HepG2 (cell line): ENCODE results near the gene SQSTM1. TPM values are rescaled to one million over a fixed set of nuclear protein-coding genes. Genes with fewer than 3 reads are reported as not detected.
A peak's percentile ranks its signal among the peaks of the same experiment; 100 is the strongest.

ENCODE experiments used
- ATAC-seq: fragments of 200-7000 bp; cut with Tn5 transposase; 3 replicates; pipeline ENCODE4 v1.9.1; 2020; ENCODE audit warnings: mild to moderate bottlenecking, moderate library complexity
- BruUV-seq: library from RNA; stranded (reverse); fragments of 400-500 nt; replicated peaks from 2 replicates; lab custom pipeline; 2021; lab: Mats Ljungman, UMichigan
- CTCF ChIA-PET: fragments of 300-600 bp; formaldehyde crosslinking; extraction: SDS; loops from one replicate; lab custom pipeline; 2021; ENCODE audit warnings: low total read pairs, inconsistent platforms, low intra/inter-chr PET ratio; lab: Yijun Ruan, JAX
- POLR2A ChIA-PET: fragments of 350-600 bp; sonication (Branson Sonifier 250); formaldehyde crosslinking; loops from one replicate; lab custom pipeline; 2020; ENCODE audit warnings: antibody characterized with exemption, inconsistent platforms; lab: Yijun Ruan, JAX
- DNase-seq: peaks from one replicate; pipeline ENCODE4 v3.0.0-alpha.2; 2015; ENCODE audit warnings: low spot score
- FAIRE-seq: peaks from 3 replicates; lab custom pipeline; 2011; peaks lifted over from hg19 to GRCh38; lab: Jason Lieb, UNC
- H2AFZ ChIP-seq: one replicate; pipeline ENCODE4 v1.6.1; 2011; ENCODE audit warnings: low read length, inconsistent platforms
- H3K27ac ChIP-seq: fragments of 300-600 bp; 3 replicates; pipeline ENCODE4 v1.8.0; 2011; ENCODE audit warnings: mixed run types, mild to moderate bottlenecking, mixed read lengths, low read length, inconsistent platforms; ENCODE audit not compliant: insufficient read depth; ENCODE audit errors: extremely low read length
- H3K27me3 ChIP-seq, 2 experiments: fragments of 200-600 bp in 1 of 2; 2 replicates in 1 of 2; 3 replicates in 1 of 2; pipeline versions ENCODE4 v1.6.0 to v1.8.0; 2011; ENCODE audit warnings: low read length in 2 of 2, mild to moderate bottlenecking in 2 of 2, moderate library complexity in 2 of 2, inconsistent platforms in 1 of 2; ENCODE audit not compliant: insufficient read depth in 2 of 2, control insufficient read depth in 1 of 2
- H3K36me3 ChIP-seq, 2 experiments: fragments of 200-600 bp in 1 of 2; replicated peaks in 1 of 2; 2 replicates in 1 of 2; 3 replicates in 1 of 2; pipeline versions ENCODE4 v1.5.1 to v1.8.0; 2011; ENCODE audit warnings: low read length in 2 of 2, inconsistent platforms in 1 of 2; ENCODE audit not compliant: insufficient read depth in 2 of 2, control insufficient read depth in 1 of 2
- H3K4me1 ChIP-seq: 2 replicates; pipeline ENCODE4 v1.5.1; 2012; ENCODE audit warnings: low read length, inconsistent platforms; ENCODE audit not compliant: insufficient read depth
- H3K4me2 ChIP-seq: 2 replicates; pipeline ENCODE4 v1.6.0; 2011; ENCODE audit warnings: low read depth, low read length, inconsistent platforms
- H3K4me3 ChIP-seq, 3 experiments: fragments of 200-600 bp in 1 of 3; sonication (generic), shearing (Covaris generic) in 1 of 3; replicated peaks in 1 of 3; 2 replicates each; pipeline ENCODE4 v1.5.1; 2011 to 2016; ENCODE audit warnings: low read length in 3 of 3, inconsistent platforms in 2 of 3, low read depth in 2 of 3, mild to moderate bottlenecking in 2 of 3, control low read depth in 1 of 3, mixed read lengths in 1 of 3; ENCODE audit not compliant: insufficient read depth in 1 of 3
- H3K79me2 ChIP-seq: one replicate; pipeline ENCODE4 v1.6.1; 2011; ENCODE audit warnings: low read length, inconsistent platforms; ENCODE audit not compliant: insufficient read depth
- H3K9ac ChIP-seq: 2 replicates; pipeline ENCODE4 v1.6.0; 2011; ENCODE audit warnings: mild to moderate bottlenecking, low read depth, low read length, inconsistent platforms; ENCODE audit not compliant: insufficient read depth
- H3K9me3 ChIP-seq: 2 replicates; pipeline ENCODE4 v1.5.1; 2012; ENCODE audit warnings: mild to moderate bottlenecking, low read length
- H4K20me1 ChIP-seq: 2 replicates; pipeline ENCODE4 v1.6.0; 2011; ENCODE audit warnings: inconsistent platforms, mild to moderate bottlenecking, low read length, moderate library complexity; ENCODE audit not compliant: insufficient read depth
- AGO2 ChIP-seq: fragments of 200-400 bp; formaldehyde crosslinking; optimal IDR thresholded peaks from 2 replicates; pipeline ENCODE3; 2017; ENCODE audit warnings: mild to moderate bottlenecking, low read depth, low read length, moderate library complexity
- NR2F1 ChIP-seq, 2 experiments: fragments of 450-650 bp in 1 of 2; formaldehyde crosslinking in 1 of 2; IDR thresholded peaks; 2 replicates each; pipeline versions ENCODE4 v1.5.0 to v1.6.1; 2016 to 2020; ENCODE audit warnings: mild to moderate bottlenecking in 1 of 2, missing compliant biosample characterization in 1 of 2, missing genetic modification reagents in 1 of 2, moderate library complexity in 1 of 2
- ZNF20 ChIP-seq: sonication (generic); formaldehyde crosslinking; IDR thresholded peaks from 2 replicates; pipeline ENCODE4 v1.4.0; 2020; ENCODE audit warnings: mild to moderate bottlenecking, moderate library complexity, missing genetic modification reagents
- WGBS: methylation state at CpG from one replicate; pipeline ENCODE4 v1.1.6; 2017; ENCODE audit warnings: low lambda C conversion rate; 5-methylcytosine and 5-hydroxymethylcytosine counted together
- in situ Hi-C: cut with HindIII; loops from 2 replicates; pipeline ENCODE4 v1.10.0; 2017; ENCODE audit warnings: low pct_unique_long_range_greater_than_20kb; ENCODE audit not compliant: extremely low pct_ligation_motif_present
- intact Hi-C: fragments of 100-400 bp; cut with micrococcal nuclease; formaldehyde crosslinking; loops from one replicate; pipeline ENCODE4 v1.10.0; 2022; ENCODE audit not compliant: unreplicated experiment
- polyA plus RNA-seq, 8 experiments: library from polyadenylated mRNA; depleted of rRNA in 3 of 8; stranded (reverse) in 7 of 8; unstranded in 1 of 8; fragments of >200 nt; fragmentation: Illumina TruSeq in 4 of 8; extraction: Trizol in 4 of 8; gene quantifications; 2 replicates each; pipeline versions ENCODE4 v1.2.1 to v1.2.3, GENCODE V29; 2011 to 2016; ENCODE audit warnings: low read depth in 4 of 8, missing spikeins in 1 of 8, mixed read lengths in 1 of 8; ENCODE audit not compliant: insufficient read depth in 1 of 8
- total RNA-seq, 5 experiments: library from RNA; depleted of rRNA; stranded (reverse); fragments of >200 nt; fragmentation: Illumina TruSeq; extraction: Trizol; gene quantifications; 2 replicates each; pipeline ENCODE4 v1.2.3, GENCODE V29; 2016; ENCODE audit warnings: low read depth in 1 of 5
- TF ChIP-seq, protein P1 (sequence below): sonication (generic); formaldehyde crosslinking; IDR thresholded peaks from 2 replicates; pipeline ENCODE4 v1.5.0; 2020; ENCODE audit warnings: mild to moderate bottlenecking, missing genetic modification reagents, borderline replicate concordance

Gene SQSTM1
- total and polyA plus RNA-seq, 2 of the 13 experiments (the other 11 are each of a cell fraction or from before 2014, with no cell fraction given): 90.9 to 160 TPM

GRCh38 chr5:179879690-179880010 is 58.9 kb downstream of the SQSTM1 start:
- H3K9ac ChIP-seq: no peak overlapping the region
- peaks cover 16 to 55% of the 10 kb centered on the region in 2 experiments for H3K36me3 ChIP-seq
- WGBS: 96% methylated on average over 8 of the region's 13 CpGs
- CTCF ChIA-PET: no interaction called here
- intact Hi-C loops (no loop called here), in situ Hi-C loops (no loop called here)
- POLR2A ChIA-PET: no interaction called here
- no peaks in the 10 kb centered on the region for H3K4me1 ChIP-seq
- no peak overlapping the region for H3K4me3 ChIP-seq
- BruUV-seq: no TSS peak
- peaks cover 26% of the 10 kb centered on the region for H3K9me3 ChIP-seq
- FAIRE-seq (no peak), ATAC-seq (peak; percentile 15; the same call in 1 of the 3 replicates), DNase-seq (no peak)
- H4K20me1 ChIP-seq: no peaks in the 10 kb centered on the region
- no peaks in the 10 kb centered on the region for H3K79me2 ChIP-seq
- no peak overlapping the region for H3K4me2 ChIP-seq
- TF ChIP-seq, protein P1, sequence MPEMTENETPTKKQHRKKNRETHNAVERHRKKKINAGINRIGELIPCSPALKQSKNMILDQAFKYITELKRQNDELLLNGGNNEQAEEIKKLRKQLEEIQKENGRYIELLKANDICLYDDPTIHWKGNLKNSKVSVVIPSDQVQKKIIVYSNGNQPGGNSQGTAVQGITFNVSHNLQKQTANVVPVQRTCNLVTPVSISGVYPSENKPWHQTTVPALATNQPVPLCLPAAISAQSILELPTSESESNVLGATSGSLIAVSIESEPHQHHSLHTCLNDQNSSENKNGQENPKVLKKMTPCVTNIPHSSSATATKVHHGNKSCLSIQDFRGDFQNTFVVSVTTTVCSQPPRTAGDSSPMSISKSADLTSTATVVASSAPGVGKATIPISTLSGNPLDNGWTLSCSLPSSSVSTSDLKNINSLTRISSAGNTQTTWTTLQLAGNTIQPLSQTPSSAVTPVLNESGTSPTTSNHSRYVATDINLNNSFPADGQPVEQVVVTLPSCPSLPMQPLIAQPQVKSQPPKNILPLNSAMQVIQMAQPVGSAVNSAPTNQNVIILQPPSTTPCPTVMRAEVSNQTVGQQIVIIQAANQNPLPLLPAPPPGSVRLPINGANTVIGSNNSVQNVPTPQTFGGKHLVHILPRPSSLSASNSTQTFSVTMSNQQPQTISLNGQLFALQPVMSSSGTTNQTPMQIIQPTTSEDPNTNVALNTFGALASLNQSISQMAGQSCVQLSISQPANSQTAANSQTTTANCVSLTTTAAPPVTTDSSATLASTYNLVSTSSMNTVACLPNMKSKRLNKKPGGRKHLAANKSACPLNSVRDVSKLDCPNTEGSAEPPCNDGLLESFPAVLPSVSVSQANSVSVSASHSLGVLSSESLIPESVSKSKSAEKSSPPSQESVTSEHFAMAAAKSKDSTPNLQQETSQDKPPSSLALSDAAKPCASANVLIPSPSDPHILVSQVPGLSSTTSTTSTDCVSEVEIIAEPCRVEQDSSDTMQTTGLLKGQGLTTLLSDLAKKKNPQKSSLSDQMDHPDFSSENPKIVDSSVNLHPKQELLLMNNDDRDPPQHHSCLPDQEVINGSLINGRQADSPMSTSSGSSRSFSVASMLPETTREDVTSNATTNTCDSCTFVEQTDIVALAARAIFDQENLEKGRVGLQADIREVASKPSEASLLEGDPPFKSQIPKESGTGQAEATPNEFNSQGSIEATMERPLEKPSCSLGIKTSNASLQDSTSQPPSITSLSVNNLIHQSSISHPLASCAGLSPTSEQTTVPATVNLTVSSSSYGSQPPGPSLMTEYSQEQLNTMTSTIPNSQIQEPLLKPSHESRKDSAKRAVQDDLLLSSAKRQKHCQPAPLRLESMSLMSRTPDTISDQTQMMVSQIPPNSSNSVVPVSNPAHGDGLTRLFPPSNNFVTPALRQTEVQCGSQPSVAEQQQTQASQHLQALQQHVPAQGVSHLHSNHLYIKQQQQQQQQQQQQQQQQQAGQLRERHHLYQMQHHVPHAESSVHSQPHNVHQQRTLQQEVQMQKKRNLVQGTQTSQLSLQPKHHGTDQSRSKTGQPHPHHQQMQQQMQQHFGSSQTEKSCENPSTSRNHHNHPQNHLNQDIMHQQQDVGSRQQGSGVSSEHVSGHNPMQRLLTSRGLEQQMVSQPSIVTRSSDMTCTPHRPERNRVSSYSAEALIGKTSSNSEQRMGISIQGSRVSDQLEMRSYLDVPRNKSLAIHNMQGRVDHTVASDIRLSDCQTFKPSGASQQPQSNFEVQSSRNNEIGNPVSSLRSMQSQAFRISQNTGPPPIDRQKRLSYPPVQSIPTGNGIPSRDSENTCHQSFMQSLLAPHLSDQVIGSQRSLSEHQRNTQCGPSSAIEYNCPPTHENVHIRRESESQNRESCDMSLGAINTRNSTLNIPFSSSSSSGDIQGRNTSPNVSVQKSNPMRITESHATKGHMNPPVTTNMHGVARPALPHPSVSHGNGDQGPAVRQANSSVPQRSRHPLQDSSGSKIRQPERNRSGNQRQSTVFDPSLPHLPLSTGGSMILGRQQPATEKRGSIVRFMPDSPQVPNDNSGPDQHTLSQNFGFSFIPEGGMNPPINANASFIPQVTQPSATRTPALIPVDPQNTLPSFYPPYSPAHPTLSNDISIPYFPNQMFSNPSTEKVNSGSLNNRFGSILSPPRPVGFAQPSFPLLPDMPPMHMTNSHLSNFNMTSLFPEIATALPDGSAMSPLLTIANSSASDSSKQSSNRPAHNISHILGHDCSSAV (CRISPR knock-in tag): no peak
- peak; percentile 16 for TF ChIP-seq AGO2
- TF ChIP-seq ZNF20: no peak
- no peak for TF ChIP-seq NR2F1 (CRISPR knock-in tag; IDR thresholded peaks at IDR 0.05)
- H3K27ac ChIP-seq: no peak overlapping the region
- no peak overlapping the region for H2AFZ ChIP-seq
- H3K27me3 ChIP-seq: no peaks in the 10 kb centered on the region
